Endothelial cell (in vitro differentiated cells): ENCODE results near the gene TOM1L2. TPM values are rescaled to one million over a fixed set of nuclear protein-coding genes. Genes with fewer than 3 reads are reported as not detected.

Experiments used
- DNase-seq: peaks from one replicate; pipeline ENCODE4 v3.0.0; 2021; ENCODE audit warnings: low spot score
- H3K27ac Mint-ChIP-seq: one replicate; pipeline ENCODE4 v1.8.0; 2021; ENCODE audit warnings: mixed read lengths, inconsistent platforms; ENCODE audit not compliant: unreplicated experiment
- H3K27me3 Mint-ChIP-seq: one replicate; pipeline ENCODE4 v1.8.0; 2021; ENCODE audit warnings: mild to moderate bottlenecking, moderate library complexity, mixed read lengths, inconsistent platforms; ENCODE audit not compliant: unreplicated experiment
- H3K36me3 Mint-ChIP-seq: one replicate; pipeline ENCODE4 v1.8.0; 2021; ENCODE audit warnings: mild to moderate bottlenecking, low read depth, mixed read lengths, inconsistent platforms; ENCODE audit not compliant: unreplicated experiment
- H3K4me1 Mint-ChIP-seq: one replicate; pipeline ENCODE4 v1.8.0; 2021; ENCODE audit warnings: mild to moderate bottlenecking, mixed read lengths, inconsistent platforms; ENCODE audit not compliant: unreplicated experiment
- H3K4me3 Mint-ChIP-seq: one replicate; pipeline ENCODE4 v1.8.0; 2021; ENCODE audit warnings: mild to moderate bottlenecking, mixed read lengths, inconsistent platforms; ENCODE audit not compliant: unreplicated experiment
- H3K9me3 Mint-ChIP-seq: one replicate; pipeline ENCODE4 v1.8.0; 2021; ENCODE audit warnings: mixed read lengths, inconsistent platforms; ENCODE audit not compliant: unreplicated experiment
- total RNA-seq: library from RNA; stranded (reverse); fragmentation: NEBNext Ultra II Directional; extraction: Animal tissue kit (Norgen Biotek cat#: 25700); gene quantifications from one replicate; pipeline ENCODE4 v1.2.1, GENCODE V29; 2021; ENCODE audit not compliant: unreplicated experiment
- TF ChIP-seq, protein P1 (sequence below): fragments of 200-600 bp; sonication (generic); IDR thresholded peaks from one replicate; pipeline ENCODE4 v1.5.0; 2021; ENCODE audit warnings: antibody characterized with exemption; ENCODE audit not compliant: unreplicated experiment

Gene TOM1L2
- total RNA-seq, 1 donor from 2014 or later = 26.9 TPM

DNA sequence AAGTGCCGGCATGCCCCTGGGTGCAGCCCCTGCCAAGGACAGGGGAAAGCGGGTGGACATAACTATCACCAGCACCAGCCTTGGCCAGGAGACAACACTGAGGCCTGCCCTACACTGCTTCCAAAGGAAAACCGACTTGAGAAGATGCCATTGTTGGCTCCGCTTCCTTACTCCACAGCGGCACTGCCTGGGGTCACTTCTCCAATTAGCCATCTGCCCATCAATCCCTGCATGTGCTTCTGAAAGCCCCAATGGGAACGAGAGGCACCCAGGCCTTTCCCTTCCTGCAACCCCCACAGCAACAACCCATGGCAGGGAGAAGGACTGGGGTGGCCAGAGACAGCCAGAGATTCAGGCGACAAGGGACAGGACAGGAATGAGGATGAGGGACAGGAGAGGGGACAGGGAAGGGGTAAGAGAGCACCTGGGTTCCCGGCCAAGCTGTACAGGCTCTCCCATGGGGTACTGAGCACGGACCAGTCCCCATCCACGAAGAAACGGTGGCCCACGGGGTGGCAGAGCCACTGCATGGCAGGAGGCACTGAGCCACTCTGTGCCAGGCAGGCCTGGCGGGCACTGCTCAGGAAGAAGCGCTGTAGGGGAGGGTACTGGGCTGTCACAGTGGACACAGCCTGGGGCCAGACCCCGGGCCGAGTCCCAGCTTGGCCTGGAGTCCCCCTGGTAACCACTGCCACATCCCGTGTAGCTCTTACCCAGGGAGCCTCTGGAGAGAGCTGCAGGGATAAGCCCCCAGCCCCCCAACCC, 156.6 kb downstream of the TOM1L2 start:
- DNase-seq = no peak
- peak overlapping the region; percentile 69 for H3K4me3 Mint-ChIP-seq
- peaks cover 15% of the 10 kb centered on the region for H3K4me1 Mint-ChIP-seq
- H3K9me3 Mint-ChIP-seq = no peaks in the 10 kb centered on the region
- TF ChIP-seq, protein P1, sequence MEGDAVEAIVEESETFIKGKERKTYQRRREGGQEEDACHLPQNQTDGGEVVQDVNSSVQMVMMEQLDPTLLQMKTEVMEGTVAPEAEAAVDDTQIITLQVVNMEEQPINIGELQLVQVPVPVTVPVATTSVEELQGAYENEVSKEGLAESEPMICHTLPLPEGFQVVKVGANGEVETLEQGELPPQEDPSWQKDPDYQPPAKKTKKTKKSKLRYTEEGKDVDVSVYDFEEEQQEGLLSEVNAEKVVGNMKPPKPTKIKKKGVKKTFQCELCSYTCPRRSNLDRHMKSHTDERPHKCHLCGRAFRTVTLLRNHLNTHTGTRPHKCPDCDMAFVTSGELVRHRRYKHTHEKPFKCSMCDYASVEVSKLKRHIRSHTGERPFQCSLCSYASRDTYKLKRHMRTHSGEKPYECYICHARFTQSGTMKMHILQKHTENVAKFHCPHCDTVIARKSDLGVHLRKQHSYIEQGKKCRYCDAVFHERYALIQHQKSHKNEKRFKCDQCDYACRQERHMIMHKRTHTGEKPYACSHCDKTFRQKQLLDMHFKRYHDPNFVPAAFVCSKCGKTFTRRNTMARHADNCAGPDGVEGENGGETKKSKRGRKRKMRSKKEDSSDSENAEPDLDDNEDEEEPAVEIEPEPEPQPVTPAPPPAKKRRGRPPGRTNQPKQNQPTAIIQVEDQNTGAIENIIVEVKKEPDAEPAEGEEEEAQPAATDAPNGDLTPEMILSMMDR = no peak
- peaks cover 44% of the 10 kb centered on the region for H3K27me3 Mint-ChIP-seq
- H3K36me3 Mint-ChIP-seq = peaks cover 18% of the 10 kb centered on the region
- peak overlapping the region; percentile 52 for H3K27ac Mint-ChIP-seq

DNA sequence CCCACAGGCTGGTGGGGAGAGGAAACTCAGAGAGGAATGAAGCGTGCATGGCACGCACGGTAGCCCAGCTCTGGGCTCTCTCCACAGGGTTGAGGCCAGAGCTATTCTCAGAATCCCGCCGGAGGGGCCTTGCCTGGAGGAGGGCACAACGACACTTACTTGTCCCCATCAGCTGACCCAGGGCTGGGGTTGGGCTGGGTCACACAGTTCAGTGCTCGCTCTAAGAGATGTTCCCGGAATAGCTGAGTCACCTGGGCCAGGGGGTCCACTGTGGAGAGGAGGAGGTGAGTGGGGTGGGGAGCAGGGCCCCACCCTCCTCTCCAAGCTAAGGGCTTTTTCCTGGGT, 157.2 kb downstream of the TOM1L2 start:
- Mint-ChIP-seq H3K36me3 (peaks cover 18% of the 10 kb centered on the region), H3K9me3 (no peaks in the 10 kb centered on the region), H3K27me3 (peaks cover 46% of the 10 kb centered on the region), H3K27ac (peak overlapping the region; percentile 75), H3K4me3 (no peak overlapping the region), H3K4me1 (peaks cover 15% of the 10 kb centered on the region)
- DNase-seq = no peak
- TF ChIP-seq, protein P1 = no peak

DNA sequence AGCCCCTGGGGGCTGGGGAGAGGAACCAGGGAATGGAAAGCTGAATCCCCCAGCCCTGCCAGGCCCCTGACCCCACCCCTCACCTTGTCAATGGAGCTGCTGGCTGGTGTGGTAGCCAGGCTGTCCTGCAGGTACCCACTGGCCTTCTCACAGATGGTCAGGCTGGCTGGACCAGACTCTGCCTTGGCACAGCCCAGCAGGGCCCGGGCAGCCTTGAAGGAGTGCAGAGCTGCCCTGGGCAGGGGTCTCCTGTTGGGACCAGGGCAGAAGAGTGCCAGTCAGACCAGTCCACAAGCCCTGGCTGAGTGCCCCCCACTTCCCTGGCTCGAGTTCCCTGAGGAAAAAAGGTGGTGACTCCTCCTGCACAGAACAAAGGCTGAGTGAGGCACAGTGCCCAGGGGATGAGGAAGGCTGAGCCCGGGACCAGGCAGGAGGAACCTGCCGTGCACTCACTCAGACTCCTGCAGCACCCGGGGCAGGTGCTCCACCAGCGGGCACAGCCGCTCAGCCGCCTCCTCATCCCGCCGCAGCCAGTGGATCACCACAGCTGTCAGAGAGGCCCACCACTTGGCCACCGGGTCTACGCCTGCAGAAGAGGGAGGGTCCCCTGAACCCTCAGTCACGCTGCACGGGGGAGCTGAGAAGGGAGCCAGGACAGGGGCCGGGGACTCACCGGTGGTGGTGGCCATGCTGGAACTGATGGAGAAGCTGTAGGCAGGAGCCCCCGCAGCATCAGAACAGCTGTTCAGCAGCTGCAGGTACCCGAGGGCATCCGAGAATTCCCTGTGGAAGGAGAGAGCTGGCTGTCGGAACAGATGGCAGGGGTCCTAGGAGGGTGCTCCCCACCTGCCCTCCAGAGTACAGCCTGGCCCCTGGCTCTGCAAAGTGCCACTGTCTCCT, 157.8 kb downstream of the TOM1L2 start:
- TF ChIP-seq, protein P1 = no peak
- Mint-ChIP-seq H3K4me3 (no peak overlapping the region), H3K9me3 (no peaks in the 10 kb centered on the region), H3K4me1 (peaks cover 15% of the 10 kb centered on the region), H3K27ac (peak overlapping the region; percentile 75), H3K27me3 (peaks cover 44% of the 10 kb centered on the region), H3K36me3 (peaks cover 18% of the 10 kb centered on the region)
- no peak for DNase-seq

DNA sequence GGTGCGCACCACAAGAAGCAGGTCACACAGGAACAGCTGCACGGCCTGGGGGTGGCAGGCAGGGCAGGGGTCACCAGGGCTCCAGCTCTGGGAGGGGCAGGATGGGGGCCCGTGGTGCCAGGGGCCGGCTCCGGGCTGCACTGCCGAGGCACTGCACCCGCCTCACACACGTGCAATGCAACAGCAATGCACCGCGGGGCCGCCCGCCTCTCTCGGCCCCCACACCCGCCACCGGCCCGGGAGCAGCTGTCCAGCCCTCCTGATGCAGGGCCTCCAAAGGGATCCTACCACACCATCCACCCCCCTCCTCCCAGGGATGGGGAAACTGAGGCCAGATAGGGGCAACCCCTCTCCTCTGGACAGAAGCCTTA, 158.5 kb downstream of the TOM1L2 start:
- H3K27me3 Mint-ChIP-seq = peaks cover 43% of the 10 kb centered on the region
- H3K27ac Mint-ChIP-seq = no peak overlapping the region
- TF ChIP-seq, protein P1 = no peak
- no peak overlapping the region for H3K4me3 Mint-ChIP-seq
- no peak for DNase-seq
- H3K4me1 Mint-ChIP-seq = peaks cover 14% of the 10 kb centered on the region
- peaks cover 11% of the 10 kb centered on the region for H3K36me3 Mint-ChIP-seq
- H3K9me3 Mint-ChIP-seq = no peaks in the 10 kb centered on the region
